ENCODE results near the gene KICS2.
"Not testable (repeated sequence)": the region's sequence is repeated elsewhere in the genome, so short reads cannot be mapped to it uniquely, and the experiment has no call there.

KICS2 gene

DNA sequence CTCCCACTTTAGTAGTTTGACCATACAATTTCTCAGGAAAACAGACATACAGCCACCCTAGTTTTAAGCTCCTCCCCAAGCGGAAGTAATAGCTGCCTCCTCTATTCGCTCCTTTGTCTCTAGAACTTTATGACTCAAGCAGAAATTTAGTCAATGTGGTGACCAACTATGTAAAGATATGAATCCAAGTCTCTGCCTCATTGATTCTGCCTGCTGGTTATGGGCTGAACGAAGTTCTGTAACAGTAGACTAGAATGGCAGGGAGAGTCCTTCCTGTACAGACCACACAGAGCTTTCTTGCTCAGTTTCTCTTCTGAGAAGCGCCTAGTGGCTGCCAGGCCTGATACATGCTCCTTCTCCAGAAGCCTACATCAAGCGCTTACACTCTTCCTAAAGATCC is 19.1 kb downstream of the KICS2 start:
- TF ChIP-seq, protein P1, sequence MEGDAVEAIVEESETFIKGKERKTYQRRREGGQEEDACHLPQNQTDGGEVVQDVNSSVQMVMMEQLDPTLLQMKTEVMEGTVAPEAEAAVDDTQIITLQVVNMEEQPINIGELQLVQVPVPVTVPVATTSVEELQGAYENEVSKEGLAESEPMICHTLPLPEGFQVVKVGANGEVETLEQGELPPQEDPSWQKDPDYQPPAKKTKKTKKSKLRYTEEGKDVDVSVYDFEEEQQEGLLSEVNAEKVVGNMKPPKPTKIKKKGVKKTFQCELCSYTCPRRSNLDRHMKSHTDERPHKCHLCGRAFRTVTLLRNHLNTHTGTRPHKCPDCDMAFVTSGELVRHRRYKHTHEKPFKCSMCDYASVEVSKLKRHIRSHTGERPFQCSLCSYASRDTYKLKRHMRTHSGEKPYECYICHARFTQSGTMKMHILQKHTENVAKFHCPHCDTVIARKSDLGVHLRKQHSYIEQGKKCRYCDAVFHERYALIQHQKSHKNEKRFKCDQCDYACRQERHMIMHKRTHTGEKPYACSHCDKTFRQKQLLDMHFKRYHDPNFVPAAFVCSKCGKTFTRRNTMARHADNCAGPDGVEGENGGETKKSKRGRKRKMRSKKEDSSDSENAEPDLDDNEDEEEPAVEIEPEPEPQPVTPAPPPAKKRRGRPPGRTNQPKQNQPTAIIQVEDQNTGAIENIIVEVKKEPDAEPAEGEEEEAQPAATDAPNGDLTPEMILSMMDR (IDR thresholded peaks at IDR 0.05; ENCODE audit: borderline replicate concordance, insufficient read depth, low read depth, low read length): no peak
- H3K4me3 ChIP-seq (ENCODE audit: low read depth, low read length): no peak overlapping the region

DNA sequence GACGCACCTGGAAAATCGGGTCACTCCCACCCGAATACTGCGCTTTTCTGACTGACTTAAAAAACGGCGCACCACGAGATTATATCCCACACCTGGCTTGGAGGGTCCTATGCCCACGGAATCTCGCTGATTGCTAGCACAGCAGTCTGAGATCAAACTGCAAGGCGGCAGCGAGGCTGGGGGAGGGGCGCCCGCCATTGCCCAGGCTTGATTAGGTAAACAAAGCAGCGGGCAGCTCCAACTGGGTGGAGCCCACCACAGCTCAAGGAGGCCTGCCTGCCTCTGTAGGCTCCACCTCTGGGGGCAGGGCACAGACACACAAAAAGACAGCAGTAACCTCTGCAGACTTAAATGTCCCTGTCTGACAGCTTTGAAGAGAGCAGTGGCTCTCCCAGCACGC is 26.3 kb downstream of the KICS2 start:
- H3K4me3 ChIP-seq (ENCODE audit: low read depth, low read length): not testable (repeated sequence)

DNA sequence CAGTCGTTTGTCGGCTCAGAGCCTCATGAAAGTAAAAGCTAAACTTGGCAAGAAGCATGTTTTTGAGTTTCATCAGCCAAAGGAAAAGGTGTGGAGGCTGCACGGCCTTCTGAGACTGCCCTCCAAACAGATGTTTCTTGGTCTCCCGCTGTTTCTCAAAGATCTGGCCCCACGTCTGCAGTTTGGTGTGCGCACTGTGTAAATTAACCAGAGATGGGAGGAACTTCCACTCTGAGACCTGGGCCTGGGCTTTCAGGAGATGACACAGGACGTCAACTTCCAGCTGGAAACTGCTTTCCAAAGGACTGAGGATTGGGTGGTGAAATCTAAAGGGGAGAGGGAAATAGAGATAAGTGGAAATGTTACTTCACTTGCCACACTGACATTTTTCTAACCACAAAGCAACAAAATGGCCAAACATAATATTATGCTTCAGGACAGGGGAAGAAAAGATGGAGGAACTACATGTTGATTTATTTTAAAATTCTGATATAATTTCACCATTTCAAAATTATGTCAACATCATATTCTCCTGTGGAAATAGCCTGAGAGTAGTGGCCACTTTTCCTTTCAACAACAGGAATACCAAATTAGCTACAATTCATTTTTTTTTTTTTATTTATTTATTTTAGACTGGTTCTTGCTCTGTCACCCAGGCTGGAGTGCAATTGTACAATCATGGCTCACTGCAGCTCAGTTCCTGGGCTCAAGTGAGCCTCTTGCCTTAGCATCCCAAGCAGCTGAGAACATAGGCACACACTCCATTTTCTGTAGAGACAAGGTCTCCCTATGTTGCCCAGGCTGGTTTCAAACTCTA is 27.6 kb downstream of the KICS2 start:
- TF ChIP-seq, protein P1 (IDR thresholded peaks at IDR 0.05; ENCODE audit: borderline replicate concordance, insufficient read depth, low read depth, low read length): no peak
- no peak overlapping the region for H3K4me3 ChIP-seq (ENCODE audit: low read depth, low read length)

DNA sequence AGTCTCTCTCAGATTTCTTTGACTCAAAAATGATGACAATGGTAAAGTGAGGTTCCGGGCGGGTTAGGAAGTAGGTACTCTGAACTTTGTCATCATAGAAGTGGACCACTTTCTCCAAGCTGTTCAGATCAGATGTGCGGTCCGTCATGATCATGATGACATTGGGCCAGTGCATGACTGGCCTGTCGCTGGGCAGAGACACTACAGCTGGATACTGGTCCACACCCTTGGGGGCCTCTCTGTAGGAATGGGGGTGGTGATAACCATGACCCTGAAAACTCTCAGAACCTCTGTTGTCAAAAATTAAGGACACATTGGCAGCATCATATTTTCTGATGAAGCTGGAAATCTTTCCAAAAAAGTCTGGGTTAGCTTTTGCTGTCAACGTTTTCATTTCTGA is 28.2 kb downstream of the KICS2 start:
- no peak overlapping the region for H3K4me3 ChIP-seq (ENCODE audit: low read depth, low read length)
- TF ChIP-seq, protein P1 (IDR thresholded peaks at IDR 0.05; ENCODE audit: borderline replicate concordance, insufficient read depth, low read depth, low read length): no peak

DNA sequence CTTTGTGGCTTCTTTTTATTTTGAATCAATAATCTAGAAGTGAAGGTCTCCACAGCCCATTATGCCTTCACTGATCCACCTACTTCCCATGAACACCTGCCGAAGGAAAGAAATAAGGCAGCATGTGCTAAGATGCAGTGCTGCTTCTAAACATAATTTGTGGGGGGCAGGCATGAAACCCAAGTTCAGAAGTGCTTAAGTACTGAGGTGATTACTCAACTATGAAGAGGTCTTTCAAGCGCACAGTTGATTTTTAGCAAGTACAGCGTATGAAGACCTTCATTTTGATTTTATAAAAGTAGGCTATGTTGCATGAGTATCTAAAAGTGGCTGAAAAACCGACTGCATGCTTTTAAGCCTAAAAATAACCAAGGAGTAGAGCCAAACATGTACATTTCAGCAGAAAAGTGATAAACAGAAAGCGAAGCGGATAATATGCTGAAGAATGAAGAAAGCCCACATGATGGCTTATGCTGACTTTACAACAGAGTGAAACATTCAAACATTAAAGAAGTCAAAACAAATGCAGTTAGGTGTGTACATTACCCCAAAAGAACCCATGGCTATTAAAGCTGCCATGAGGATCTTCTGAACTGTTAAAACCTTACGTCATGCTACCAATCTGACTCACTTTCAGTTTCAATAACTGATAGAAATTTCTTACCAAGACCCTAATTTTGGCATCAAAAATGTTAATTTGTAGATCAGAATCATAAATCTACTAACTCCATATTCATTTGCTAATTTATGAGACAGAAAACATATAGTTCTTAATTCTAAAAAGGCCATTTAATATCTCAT is 29.3 kb downstream of the KICS2 start:
- TF ChIP-seq, protein P1 (IDR thresholded peaks at IDR 0.05; ENCODE audit: borderline replicate concordance, insufficient read depth, low read depth, low read length): no peak
- H3K4me3 ChIP-seq (ENCODE audit: low read depth, low read length): no peak overlapping the region

DNA sequence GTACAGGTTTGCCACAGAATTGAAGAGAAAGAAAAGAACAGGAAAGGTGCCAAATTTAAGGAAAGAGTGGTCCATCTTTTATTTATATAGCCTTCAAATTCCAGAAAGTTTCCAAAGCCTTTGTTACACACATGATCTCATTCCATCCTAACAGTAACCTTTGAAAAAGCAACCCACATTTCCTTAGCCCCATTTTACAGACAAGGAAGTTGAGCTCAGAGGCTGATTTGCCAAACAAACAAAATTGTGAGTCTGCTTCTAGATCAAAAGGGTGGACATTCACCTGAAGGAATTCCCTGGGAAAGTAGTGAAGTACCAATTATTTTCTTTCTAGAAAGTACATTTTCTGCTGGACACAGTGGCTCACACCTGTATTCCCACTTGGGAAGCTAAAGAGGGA is 32.0 kb downstream of the KICS2 start:
- no peak overlapping the region for H3K4me3 ChIP-seq (ENCODE audit: low read depth, low read length)
- TF ChIP-seq, protein P1 (IDR thresholded peaks at IDR 0.05; ENCODE audit: borderline replicate concordance, insufficient read depth, low read depth, low read length): no peak

DNA sequence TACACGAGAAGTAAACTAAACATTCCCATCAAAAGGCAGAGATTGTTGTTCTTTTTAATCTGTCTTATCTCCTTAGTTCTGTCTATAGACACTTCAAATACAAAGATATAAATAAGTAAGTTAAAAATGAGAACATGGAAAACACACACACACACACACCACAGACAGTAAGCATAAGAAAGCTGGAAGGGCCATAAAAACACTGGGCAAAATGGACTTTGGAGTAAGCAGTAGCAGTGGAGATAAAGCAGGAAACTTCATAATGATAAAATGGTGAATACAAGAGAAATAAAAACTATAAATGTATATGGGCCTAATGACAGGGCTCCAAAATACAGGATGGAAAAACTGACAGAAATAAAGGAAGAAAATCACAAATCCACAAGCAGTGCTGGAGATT is 32.6 kb downstream of the KICS2 start:
- TF ChIP-seq, protein P1 (IDR thresholded peaks at IDR 0.05; ENCODE audit: borderline replicate concordance, insufficient read depth, low read depth, low read length): no peak
- H3K4me3 ChIP-seq (ENCODE audit: low read depth, low read length): no peak overlapping the region

All from GM12875 (cell line).